H1 (cell line): ENCODE results near the gene TMC3. TPM values are rescaled to one million over a fixed set of nuclear protein-coding genes. Genes with fewer than 3 reads are reported as not detected.

ENCODE experiments used
- CBX8 ChIP-seq: fragments of 300-800, 300-1000 bp; sonication (generic); IDR thresholded peaks from 2 replicates; pipeline ENCODE4 v1.7.1; 2016; ENCODE audit warnings: low read depth, low read length, borderline replicate concordance
- CREB1 ChIP-seq: IDR thresholded peaks from 2 replicates; pipeline ENCODE4 v1.6.1; 2012; ENCODE audit warnings: inconsistent platforms
- polyA plus RNA-seq, 7 experiments: library from polyadenylated mRNA; depleted of rRNA in 3 of 7; stranded (reverse) in 5 of 7; unstranded in 2 of 7; fragments of >200 nt in 5 of 7; fragments of 200-250 nt in 2 of 7; gene quantifications; 1 replicate in 5 of 7; 2 replicates in 1 of 7; 4 replicates in 1 of 7; pipeline versions ENCODE4 v1.2.1 to v1.2.3, GENCODE V29; 2011 to 2013; ENCODE audit warnings: missing spikeins in 2 of 7, mixed read lengths in 2 of 7
- total RNA-seq: library from RNA; stranded (reverse); fragmentation: NEBNext Ultra II Directional; extraction: Animal tissue kit (Norgen Biotek cat#: 25700); gene quantifications from 2 replicates; pipeline ENCODE4 v1.2.1, GENCODE V29; 2021

TMC3 gene
- total and polyA plus RNA-seq, 2 of the 8 experiments (the other 6 are each of a cell fraction or from before 2014, with no cell fraction given): not detected

- TF ChIP-seq CBX8 (no peak), CREB1 (no peak)
Observed at GRCh38 chr15:81378443-81378842, 4.4 kb upstream of the TMC3 start (continued).
